Activated T-cell treated with anti-CD3 and anti-CD28 coated beads, Interleukin-2, amount 50 U/mL, for 48 hours (primary cell): ENCODE data around the gene POMZP3.
"Not testable (repeated sequence)": the region's sequence is repeated elsewhere in the genome, so short reads cannot be mapped to it uniquely, and the experiment has no call there.

Source experiments
- DNase-seq, 2 experiments: peaks; one replicate each; pipeline ENCODE4 v3.0.0-alpha.2; 2020

The POMZP3 gene

GRCh38 chr7:76586585-76587315, 40.3 kb downstream of the POMZP3 start:
- not testable (repeated sequence) for DNase-seq

GRCh38 chr7:76583636-76584281, 43.3 kb downstream of the POMZP3 start:
- DNase-seq: not testable (repeated sequence)

- DNase-seq: peak; percentile 29 to 38
These were observed 44.0 kb downstream of the POMZP3 start for GRCh38 chr7:76582848-76583631.

- DNase-seq: not testable (repeated sequence)
These were observed 51.0 kb downstream of the POMZP3 start for GRCh38 chr7:76575919-76576655.

GRCh38 chr7:76575431-76575830, 51.6 kb downstream of the POMZP3 start:
- DNase-seq: not testable (repeated sequence)

- DNase-seq: not testable (repeated sequence)
These were observed 54.8 kb downstream of the POMZP3 start for GRCh38 chr7:76572296-76572695.

GRCh38 chr7:76570324-76570775, 56.7 kb downstream of the POMZP3 start:
- not testable (repeated sequence) for DNase-seq

- not testable (repeated sequence) for DNase-seq
These were observed 58.3 kb downstream of the POMZP3 start for GRCh38 chr7:76568742-76569141.

- not testable (repeated sequence) for DNase-seq
These were observed 59.3 kb downstream of the POMZP3 start for GRCh38 chr7:76567753-76568152.

GRCh38 chr7:76567311-76567710, 59.8 kb downstream of the POMZP3 start:
- DNase-seq: not testable (repeated sequence)

GRCh38 chr7:76565001-76565400, 62.1 kb downstream of the POMZP3 start:
- not testable (repeated sequence) for DNase-seq

- not testable (repeated sequence) for DNase-seq
These were observed 65.7 kb downstream of the POMZP3 start for GRCh38 chr7:76561342-76561741.

- not testable (repeated sequence) for DNase-seq
These were observed 66.9 kb downstream of the POMZP3 start for GRCh38 chr7:76560157-76560556.
